A549 (cell line): Measurements from ENCODE around the gene FBXO5.

Experiments
- CEBPB ChIP-seq, 2 experiments: fragments of >200 bp in 1 of 2; sonication (Bioruptor Twin) in 1 of 2; formaldehyde crosslinking in 1 of 2; IDR thresholded peaks; 2 replicates each; pipeline ENCODE4 v1.6.1; 2012 to 2016
- CHD4 ChIP-seq: fragments of 200-600 bp; sonication (generic); IDR thresholded peaks from 2 replicates; pipeline ENCODE4 v1.6.1; 2016; ENCODE audit warnings: antibody characterized with exemption, mild to moderate bottlenecking, borderline replicate concordance
- EP300 ChIP-seq, 2 experiments: fragments of >200 bp; sonication (Bioruptor Twin); formaldehyde crosslinking; IDR thresholded peaks; 2 replicates in 1 of 2; 3 replicates in 1 of 2; pipeline ENCODE4 v1.6.1; 2016 to 2017
- GATA3 ChIP-seq: IDR thresholded peaks from 2 replicates; pipeline ENCODE4 v1.6.1; 2012; ENCODE audit warnings: borderline replicate concordance
- KDM1A ChIP-seq: fragments of 200-600 bp; sonication (generic); IDR thresholded peaks from 2 replicates; pipeline ENCODE4 v1.6.1; 2016; ENCODE audit warnings: low read depth, mild to moderate bottlenecking
- POLR2A ChIP-seq: IDR thresholded peaks from 2 replicates; pipeline ENCODE4 v1.6.1; 2012; ENCODE audit warnings: mild to moderate bottlenecking, low read length
- TF ChIP-seq, protein P1 (sequence below): fragments of >200 bp; sonication (Bioruptor Twin); formaldehyde crosslinking; IDR thresholded peaks from 3 replicates; pipeline ENCODE4 v1.5.1; 2016
- TF ChIP-seq, protein P2 (sequence below): fragments of 200-600 bp; sonication (generic); IDR thresholded peaks from 2 replicates; pipeline ENCODE4 v1.6.1; 2016; ENCODE audit warnings: antibody characterized with exemption, mild to moderate bottlenecking, moderate library complexity

DNA sequence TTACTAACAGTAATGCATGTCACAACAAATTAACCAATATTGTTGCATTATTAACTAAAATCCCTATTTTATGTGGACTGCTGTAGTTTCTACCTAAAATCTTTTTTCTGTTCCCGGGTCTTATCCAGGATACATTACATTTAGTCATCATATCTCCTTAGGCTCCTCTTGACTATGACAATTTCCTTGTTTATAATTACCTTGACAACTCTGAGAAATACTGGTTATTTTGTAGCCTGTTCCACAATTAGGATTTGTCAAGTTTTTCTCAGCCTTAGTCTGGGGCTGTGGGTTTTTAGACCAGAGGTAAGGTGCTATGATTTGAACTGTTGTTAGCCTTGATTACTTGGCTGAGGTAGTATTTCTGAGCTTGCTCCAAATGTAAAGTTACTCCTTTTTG lies 3.7 kb downstream of the FBXO5 start:
- TF ChIP-seq, protein P1, sequence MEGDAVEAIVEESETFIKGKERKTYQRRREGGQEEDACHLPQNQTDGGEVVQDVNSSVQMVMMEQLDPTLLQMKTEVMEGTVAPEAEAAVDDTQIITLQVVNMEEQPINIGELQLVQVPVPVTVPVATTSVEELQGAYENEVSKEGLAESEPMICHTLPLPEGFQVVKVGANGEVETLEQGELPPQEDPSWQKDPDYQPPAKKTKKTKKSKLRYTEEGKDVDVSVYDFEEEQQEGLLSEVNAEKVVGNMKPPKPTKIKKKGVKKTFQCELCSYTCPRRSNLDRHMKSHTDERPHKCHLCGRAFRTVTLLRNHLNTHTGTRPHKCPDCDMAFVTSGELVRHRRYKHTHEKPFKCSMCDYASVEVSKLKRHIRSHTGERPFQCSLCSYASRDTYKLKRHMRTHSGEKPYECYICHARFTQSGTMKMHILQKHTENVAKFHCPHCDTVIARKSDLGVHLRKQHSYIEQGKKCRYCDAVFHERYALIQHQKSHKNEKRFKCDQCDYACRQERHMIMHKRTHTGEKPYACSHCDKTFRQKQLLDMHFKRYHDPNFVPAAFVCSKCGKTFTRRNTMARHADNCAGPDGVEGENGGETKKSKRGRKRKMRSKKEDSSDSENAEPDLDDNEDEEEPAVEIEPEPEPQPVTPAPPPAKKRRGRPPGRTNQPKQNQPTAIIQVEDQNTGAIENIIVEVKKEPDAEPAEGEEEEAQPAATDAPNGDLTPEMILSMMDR = no peak
- TF ChIP-seq KDM1A (no peak), POLR2A (no peak), CHD4 (no peak), CEBPB (IDR thresholded peaks at IDR 0.05) (no peak), GATA3 (no peak), EP300 (IDR thresholded peaks at IDR 0.05) (no peak)
- TF ChIP-seq, protein P2, sequence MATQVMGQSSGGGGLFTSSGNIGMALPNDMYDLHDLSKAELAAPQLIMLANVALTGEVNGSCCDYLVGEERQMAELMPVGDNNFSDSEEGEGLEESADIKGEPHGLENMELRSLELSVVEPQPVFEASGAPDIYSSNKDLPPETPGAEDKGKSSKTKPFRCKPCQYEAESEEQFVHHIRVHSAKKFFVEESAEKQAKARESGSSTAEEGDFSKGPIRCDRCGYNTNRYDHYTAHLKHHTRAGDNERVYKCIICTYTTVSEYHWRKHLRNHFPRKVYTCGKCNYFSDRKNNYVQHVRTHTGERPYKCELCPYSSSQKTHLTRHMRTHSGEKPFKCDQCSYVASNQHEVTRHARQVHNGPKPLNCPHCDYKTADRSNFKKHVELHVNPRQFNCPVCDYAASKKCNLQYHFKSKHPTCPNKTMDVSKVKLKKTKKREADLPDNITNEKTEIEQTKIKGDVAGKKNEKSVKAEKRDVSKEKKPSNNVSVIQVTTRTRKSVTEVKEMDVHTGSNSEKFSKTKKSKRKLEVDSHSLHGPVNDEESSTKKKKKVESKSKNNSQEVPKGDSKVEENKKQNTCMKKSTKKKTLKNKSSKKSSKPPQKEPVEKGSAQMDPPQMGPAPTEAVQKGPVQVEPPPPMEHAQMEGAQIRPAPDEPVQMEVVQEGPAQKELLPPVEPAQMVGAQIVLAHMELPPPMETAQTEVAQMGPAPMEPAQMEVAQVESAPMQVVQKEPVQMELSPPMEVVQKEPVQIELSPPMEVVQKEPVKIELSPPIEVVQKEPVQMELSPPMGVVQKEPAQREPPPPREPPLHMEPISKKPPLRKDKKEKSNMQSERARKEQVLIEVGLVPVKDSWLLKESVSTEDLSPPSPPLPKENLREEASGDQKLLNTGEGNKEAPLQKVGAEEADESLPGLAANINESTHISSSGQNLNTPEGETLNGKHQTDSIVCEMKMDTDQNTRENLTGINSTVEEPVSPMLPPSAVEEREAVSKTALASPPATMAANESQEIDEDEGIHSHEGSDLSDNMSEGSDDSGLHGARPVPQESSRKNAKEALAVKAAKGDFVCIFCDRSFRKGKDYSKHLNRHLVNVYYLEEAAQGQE = no peak
